H1 (cell line): ENCODE results near the gene SPEF2. TPM values are rescaled to one million over a fixed set of nuclear protein-coding genes. Genes with fewer than 3 reads are reported as not detected.

Source experiments
- CHD2 ChIP-seq: IDR thresholded peaks from 2 replicates; pipeline ENCODE4 v1.6.1; 2012; ENCODE audit warnings: low read length, improper control_type of control experiment
- KDM5A ChIP-seq: fragments of 200-600 bp; IDR thresholded peaks from 2 replicates; pipeline ENCODE4 v1.7.1; 2012; ENCODE audit warnings: mild to moderate bottlenecking, low read length, inconsistent platforms, mixed read lengths
- polyA plus RNA-seq, 7 experiments: library from polyadenylated mRNA; depleted of rRNA in 3 of 7; stranded (reverse) in 5 of 7; unstranded in 2 of 7; fragments of >200 nt in 5 of 7; fragments of 200-250 nt in 2 of 7; gene quantifications; 1 replicate in 5 of 7; 2 replicates in 1 of 7; 4 replicates in 1 of 7; pipeline versions ENCODE4 v1.2.1 to v1.2.3, GENCODE V29; 2011 to 2013; ENCODE audit warnings: missing spikeins in 2 of 7, mixed read lengths in 2 of 7
- total RNA-seq: library from RNA; stranded (reverse); fragmentation: NEBNext Ultra II Directional; extraction: Animal tissue kit (Norgen Biotek cat#: 25700); gene quantifications from 2 replicates; pipeline ENCODE4 v1.2.1, GENCODE V29; 2021

The SPEF2 gene
- total and polyA plus RNA-seq, 2 of the 8 experiments (the other 6 are each of a cell fraction or from before 2014, with no cell fraction given) = 0.14 to 0.73 TPM

DNA sequence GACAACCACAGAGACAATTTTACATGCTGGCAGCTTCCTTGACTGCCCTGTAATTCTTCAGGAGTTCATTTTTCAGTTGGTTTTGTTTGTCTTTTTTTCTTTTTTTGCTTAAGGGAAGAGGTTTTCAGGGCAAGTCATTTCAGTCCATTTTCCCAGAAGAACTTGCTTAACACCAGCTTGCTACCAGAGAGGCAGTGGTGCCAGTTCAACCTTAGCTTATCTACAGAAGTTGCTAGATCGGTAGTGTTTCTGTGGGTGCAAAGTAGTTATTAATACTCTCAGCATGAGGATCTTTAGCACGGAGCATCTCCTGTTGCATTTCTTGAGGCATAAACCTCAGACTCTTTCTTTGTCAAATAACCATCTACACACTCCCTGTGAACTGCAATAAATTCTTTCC is 1.1 kb downstream of the SPEF2 start (continued):
- no peak for TF ChIP-seq CHD2
- TF ChIP-seq KDM5A = no peak
